ENCODE data around the gene CNN2. TPM values are rescaled to one million over a fixed set of nuclear protein-coding genes. Genes with fewer than 3 reads are reported as not detected.

The CNN2 gene
- total RNA-seq, 2 donors from 2014 or later, result 187 to 254 TPM

DNA sequence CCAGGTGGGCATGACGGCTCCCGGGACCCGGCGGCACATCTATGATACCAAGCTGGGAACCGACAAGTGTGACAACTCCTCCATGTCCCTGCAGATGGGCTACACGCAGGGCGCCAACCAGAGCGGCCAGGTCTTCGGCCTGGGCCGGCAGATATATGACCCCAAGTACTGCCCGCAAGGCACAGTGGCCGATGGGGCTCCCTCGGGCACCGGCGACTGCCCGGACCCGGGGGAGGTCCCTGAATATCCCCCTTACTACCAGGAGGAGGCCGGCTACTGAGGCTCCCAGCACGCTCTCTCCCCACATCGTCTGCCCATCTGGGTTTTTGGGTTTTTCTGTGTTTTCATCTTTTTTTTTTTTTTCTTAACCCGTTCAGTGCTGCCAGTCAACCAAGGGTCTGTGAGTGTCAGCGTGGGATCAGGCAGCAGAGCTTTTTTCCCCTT, 11.2 kb downstream of the CNN2 start:
- peaks cover 0 to 4% of the 10 kb centered on the region in 2 donors for H3K9me3 Mint-ChIP-seq
- ATAC-seq (no peak), DNase-seq (ENCODE audit: low spot score in 2 of 2) (no peak)
- peaks cover 8 to 49% of the 10 kb centered on the region in 2 donors for H3K36me3 Mint-ChIP-seq
- H3K27ac Mint-ChIP-seq, result peak overlapping the region; percentile 86 to 87

DNA sequence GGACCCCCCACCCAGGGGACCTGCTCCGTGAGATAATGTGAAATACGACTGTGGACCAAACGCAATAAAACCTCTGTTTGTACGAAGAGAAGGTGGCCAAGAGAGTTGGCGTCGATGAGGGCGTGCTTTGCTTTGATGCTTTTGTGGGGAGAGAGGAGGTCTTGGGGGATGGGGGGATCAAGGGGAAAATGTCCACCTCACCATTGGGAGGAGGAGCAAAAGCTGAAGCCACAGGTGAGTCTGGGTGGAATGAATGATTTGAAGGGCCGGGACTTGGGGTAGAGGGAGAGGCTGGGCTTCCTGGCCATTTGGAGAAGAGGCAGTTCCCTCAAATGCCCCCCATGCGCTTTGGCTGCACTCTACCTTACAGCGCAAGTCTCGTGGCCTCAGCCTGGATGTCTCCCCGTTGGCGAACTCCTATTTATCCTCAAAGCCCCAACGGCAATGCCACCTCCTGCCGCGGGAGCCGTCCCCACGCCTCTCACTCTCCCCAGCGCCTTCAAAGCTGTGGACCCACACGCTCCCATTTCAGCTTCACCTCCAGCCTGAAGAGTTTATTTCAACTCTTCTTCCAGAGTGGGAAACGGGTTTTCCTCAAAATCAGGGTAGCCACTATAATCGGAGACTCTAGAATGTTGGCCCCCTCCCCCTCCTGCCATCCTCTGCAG, 12.7 kb downstream of the CNN2 start:
- Mint-ChIP-seq H3K36me3 (peaks cover 8 to 39% of the 10 kb centered on the region in 2 donors), H3K27ac (peak overlapping the region in 1 of 2 donors; percentile 87), H3K9me3 (no peaks in the 10 kb centered on the region)
- ATAC-seq (no peak), DNase-seq (ENCODE audit: low spot score in 2 of 2) (no peak)

DNA sequence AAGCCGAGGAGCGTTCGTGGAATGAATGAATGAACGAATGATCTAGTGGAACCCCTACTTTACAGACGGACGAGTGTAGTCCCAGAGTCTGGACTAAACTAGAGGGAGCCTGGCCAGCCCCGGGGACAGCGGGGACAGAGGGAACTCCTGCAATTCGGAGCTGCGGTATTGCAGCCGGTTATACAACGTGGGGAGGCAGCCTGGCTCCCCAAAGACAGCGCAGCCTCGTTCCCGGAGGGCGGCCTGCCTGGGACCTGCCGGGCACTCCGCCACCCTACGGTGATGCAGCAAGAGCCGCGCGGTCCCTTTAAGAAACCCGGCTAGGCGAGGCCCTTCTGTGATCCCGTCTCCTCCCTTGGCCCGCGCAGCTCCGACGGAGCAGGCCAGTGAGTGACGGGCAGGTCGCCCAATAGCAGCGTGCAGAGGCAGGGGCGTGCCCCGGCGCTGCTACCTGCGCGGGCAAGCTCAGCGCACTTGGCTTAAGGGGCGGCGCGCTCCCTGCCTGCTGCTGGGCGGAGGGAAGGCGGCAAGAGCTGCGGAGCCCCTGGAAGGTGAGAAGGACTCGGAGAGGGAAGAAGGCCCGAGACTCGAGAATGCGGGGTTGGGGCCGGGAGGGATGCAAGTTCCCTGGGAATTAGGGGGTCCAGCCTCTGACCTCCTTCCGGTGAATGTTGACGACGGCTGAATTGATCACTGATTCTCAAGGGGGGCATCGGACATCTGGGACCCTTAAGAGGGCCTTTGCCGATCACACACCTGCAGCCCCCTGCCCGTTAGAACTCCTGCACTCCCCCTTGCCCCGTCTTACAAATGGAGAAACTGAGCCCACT, 13.5 kb downstream of the CNN2 start, which contains the start of gene ABCA7:
ABCA7 (plus strand) TSS at position 462 of the 830 bp plus-strand sequence. CDS start 1,255 bp downstream, outside the sequence.
- peaks cover 8 to 39% of the 10 kb centered on the region in 2 donors for H3K36me3 Mint-ChIP-seq
- ATAC-seq, result peak; percentile 93 to 94

DNA sequence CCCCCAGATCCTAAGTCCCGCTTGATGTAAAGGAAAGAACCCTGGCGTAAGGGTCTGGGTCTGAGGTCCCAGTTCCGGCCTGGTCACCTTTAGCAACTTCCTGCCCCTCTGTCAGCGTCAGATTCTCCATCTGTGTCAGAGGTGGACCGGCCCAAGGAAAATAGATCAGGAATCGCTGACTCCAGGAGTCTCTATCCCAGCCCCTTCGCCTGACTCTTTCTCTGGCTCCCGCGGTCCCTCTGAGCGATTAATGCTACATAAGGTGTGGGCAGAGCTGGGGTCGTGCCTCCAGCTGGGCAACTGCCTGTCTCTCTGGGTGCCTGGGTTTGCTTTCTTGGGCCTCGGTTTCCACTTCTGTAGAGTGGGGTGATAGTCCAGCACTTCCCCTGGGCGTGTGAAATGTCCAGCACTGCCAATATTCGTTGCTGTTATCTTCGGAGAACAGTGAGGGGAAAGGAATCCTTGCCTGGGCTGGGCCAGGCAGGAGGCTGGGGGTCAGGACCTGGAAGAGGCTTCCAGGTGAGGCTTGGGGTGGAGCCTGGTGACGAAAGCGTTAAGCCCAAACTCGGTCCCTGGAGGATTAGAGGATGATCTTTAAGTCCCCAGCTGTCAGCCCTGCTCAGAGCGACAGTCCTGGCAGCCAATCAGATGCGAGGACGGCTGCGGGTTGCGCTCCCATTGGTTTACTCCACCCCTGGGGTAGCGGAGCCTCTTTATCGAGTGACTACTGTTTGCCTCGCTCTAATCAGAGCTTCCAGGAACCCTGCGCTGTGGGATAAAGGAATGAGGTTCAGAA, 14.3 kb downstream of the CNN2 start:
- Mint-ChIP-seq H3K27ac (peak overlapping the region in 1 of 2 donors; percentile 87), H3K36me3 (peaks cover 8 to 32% of the 10 kb centered on the region in 2 donors), H3K9me3 (no peaks in the 10 kb centered on the region)
- ATAC-seq, result peak; percentile 69 to 71
- DNase-seq (ENCODE audit: low spot score in 2 of 2), result peak; percentile 90 to 93

More for the DNA sequence above, 13.5 kb downstream of the CNN2 start, which contains the start of gene ABCA7:
- peak; percentile 99 to 100 for DNase-seq (ENCODE audit: low spot score in 2 of 2)
- H3K9me3 Mint-ChIP-seq, result no peaks in the 10 kb centered on the region
- H3K27ac Mint-ChIP-seq, result peak within 1 kb of the TSS; percentile 82 to 87

DNA sequence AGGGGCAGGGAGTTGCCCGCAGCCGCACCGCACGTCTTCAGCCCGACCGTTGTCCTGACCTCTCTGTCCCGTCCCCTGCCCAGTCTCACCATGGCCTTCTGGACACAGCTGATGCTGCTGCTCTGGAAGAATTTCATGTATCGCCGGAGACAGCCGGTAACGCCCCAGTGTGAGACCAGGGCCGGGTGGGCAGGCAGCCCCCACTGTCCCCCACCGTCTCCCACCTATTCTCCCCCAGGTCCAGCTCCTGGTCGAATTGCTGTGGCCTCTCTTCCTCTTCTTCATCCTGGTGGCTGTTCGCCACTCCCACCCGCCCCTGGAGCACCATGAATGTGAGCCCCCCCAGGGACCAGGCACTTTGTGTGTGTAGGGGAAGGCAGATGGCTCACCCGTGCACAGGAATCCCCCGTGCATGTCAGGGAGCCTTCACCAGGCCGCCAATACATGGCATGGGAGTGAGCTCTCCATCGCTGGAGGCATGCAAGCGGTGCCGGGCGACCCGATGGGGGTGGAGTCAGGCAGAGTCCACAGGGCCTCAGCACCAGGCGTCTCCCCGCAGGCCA, 14.9 kb downstream of the CNN2 start:
- H3K27ac Mint-ChIP-seq, result peak overlapping the region in 1 of 2 donors; percentile 87

DNA sequence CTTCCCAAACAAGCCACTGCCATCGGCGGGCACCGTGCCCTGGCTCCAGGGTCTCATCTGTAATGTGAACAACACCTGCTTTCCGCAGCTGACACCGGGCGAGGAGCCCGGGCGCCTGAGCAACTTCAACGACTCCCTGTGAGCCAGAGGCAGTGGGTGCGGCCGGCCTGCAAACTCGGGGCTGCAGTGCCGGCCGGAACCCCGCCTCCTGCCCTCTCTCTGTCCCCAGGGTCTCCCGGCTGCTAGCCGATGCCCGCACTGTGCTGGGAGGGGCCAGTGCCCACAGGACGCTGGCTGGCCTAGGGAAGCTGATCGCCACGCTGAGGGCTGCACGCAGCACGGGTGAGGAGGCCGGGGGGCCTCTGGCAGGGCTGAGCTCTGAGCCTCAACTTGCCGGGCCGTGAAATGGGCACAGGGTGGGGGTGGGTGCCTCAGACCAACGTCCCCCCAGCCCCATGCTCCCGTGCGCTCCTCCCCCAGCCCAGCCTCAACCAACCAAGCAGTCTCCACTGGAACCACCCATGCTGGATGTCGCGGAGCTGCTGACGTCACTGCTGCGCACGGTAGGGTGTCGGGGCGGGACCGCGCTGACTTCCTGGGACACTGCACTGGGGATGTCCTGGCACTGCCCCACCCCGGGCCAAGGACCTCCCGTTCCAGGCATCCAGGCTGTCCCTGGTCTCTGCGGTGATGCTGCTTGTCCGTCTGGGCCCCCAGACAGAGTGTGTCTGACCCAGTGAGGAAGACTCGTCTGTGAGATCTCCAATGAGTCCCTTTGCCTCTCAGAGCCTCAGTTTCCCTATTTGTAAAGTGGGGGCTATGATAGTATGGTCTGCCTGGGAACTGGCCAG, 15.7 kb downstream of the CNN2 start:
- DNase-seq (ENCODE audit: low spot score in 2 of 2) (no peak), ATAC-seq (no peak)
- Mint-ChIP-seq H3K9me3 (no peaks in the 10 kb centered on the region), H3K36me3 (peaks cover 8 to 20% of the 10 kb centered on the region in 2 donors), H3K27ac (no peak overlapping the region)

More for the DNA sequence above, 14.9 kb downstream of the CNN2 start:
- Mint-ChIP-seq H3K36me3 (peaks cover 8 to 25% of the 10 kb centered on the region in 2 donors), H3K9me3 (no peaks in the 10 kb centered on the region)
- DNase-seq (ENCODE audit: low spot score in 2 of 2) (no peak), ATAC-seq (no peak)

DNA sequence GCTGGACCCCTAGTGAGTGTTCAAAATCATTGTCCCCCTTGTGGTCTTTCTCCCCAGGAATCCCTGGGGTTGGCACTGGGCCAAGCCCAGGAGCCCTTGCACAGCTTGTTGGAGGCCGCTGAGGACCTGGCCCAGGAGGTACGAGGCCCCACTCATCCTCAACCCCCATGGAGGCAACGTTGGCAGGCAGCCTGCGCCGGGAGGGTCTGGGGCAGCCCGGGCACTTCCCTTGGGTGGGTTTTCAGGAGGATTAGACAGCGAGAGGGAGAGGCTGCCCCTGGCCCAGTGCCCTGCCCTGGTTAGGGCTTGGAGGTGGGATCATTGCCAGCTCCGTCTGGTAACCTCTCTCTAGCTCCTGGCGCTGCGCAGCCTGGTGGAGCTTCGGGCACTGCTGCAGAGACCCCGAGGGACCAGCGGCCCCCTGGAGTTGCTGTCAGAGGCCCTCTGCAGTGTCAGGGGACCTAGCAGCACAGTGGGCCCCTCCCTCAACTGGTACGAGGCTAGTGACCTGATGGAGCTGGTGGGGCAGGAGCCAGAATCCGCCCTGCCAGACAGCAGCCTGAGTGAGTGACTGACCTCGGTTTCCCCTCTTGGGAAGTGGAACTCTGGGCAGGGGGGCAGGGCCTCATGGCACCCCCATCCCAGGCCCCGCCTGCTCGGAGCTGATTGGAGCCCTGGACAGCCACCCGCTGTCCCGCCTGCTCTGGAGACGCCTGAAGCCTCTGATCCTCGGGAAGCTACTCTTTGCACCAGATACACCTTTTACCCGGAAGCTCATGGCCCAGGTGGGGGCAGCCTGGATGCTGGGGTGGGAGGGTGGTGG, 16.5 kb downstream of the CNN2 start:
- Mint-ChIP-seq H3K27ac (no peak overlapping the region), H3K36me3 (peaks cover 2 to 11% of the 10 kb centered on the region in 2 donors), H3K9me3 (no peaks in the 10 kb centered on the region)
- ATAC-seq, result no peak
- DNase-seq (ENCODE audit: low spot score in 2 of 2), result no peak

DNA sequence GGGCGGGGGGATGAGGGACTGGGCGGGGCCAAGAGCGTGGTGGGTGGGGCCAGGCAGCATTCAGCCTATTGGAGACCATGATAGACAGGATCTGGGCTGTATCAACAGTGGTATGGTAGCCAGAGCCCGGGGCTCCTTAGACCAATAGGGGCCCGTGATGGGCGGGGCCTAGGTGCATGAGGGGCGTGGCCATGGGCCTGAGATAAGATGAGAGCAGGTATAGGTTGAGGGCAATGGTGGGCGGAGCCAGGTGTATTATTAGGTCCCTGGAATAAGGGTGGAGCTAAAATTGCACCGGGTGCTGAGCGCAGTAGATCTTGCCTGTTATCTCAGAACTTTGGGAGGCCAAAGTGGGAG, 18.8 kb downstream of the CNN2 start:
- Mint-ChIP-seq H3K27ac (no peak overlapping the region), H3K36me3 (no peaks in the 10 kb centered on the region), H3K9me3 (no peaks in the 10 kb centered on the region)
- ATAC-seq (peak; percentile 11 to 71), DNase-seq (ENCODE audit: low spot score in 2 of 2) (peak in 1 of 2 donors; percentile 79)

DNA sequence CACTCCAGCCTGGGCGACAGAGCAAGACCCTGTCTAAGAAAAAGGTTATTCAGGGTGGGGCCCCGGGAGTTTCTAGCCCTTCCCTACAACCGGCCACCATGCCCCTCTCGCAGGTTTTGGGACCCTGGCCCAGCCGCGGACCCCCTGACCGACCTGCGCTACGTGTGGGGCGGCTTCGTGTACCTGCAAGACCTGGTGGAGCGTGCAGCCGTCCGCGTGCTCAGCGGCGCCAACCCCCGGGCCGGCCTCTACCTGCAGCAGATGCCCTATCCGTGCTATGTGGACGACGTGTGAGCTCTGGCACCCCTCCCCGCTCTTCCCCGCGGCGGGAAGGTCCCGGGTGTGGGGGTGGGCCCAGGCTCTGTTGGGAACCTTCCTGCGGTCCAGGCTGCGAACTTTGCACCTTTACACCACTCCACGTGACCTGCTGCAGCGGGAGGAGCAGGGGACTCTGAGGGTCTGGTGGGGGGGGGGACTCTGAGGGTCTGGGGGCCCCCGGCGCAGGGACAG, 19.8 kb downstream of the CNN2 start:
- Mint-ChIP-seq H3K36me3 (no peaks in the 10 kb centered on the region), H3K9me3 (no peaks in the 10 kb centered on the region), H3K27ac (no peak overlapping the region)
- ATAC-seq (no peak), DNase-seq (ENCODE audit: low spot score in 2 of 2) (no peak)

DNA sequence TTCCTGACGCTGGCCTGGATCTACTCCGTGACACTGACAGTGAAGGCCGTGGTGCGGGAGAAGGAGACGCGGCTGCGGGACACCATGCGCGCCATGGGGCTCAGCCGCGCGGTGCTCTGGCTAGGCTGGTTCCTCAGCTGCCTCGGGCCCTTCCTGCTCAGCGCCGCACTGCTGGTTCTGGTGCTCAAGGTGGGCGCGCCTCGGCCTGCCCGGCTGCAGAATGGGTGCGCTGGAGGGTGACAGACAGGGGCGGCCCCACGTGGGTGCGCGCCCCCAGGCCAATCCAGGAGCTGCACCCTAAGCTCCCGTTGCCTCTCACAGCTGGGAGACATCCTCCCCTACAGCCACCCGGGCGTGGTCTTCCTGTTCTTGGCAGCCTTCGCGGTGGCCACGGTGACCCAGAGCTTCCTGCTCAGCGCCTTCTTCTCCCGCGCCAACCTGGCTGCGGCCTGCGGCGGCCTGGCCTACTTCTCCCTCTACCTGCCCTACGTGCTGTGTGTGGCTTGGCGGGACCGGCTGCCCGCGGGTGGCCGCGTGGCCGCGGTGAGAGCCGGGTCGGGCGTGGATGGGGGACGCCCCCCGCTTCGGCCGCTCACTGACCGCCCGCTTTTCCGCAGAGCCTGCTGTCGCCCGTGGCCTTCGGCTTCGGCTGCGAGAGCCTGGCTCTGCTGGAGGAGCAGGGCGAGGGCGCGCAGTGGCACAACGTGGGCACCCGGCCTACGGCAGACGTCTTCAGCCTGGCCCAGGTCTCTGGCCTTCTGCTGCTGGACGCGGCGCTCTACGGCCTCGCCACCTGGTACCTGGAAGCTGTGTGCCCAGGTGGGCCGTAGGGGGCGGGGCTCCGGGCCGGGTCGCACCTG, 20.7 kb downstream of the CNN2 start:
- no peak for ATAC-seq
- no peak for DNase-seq (ENCODE audit: low spot score in 2 of 2)
- Mint-ChIP-seq H3K27ac (no peak overlapping the region), H3K36me3 (no peaks in the 10 kb centered on the region), H3K9me3 (no peaks in the 10 kb centered on the region)

DNA sequence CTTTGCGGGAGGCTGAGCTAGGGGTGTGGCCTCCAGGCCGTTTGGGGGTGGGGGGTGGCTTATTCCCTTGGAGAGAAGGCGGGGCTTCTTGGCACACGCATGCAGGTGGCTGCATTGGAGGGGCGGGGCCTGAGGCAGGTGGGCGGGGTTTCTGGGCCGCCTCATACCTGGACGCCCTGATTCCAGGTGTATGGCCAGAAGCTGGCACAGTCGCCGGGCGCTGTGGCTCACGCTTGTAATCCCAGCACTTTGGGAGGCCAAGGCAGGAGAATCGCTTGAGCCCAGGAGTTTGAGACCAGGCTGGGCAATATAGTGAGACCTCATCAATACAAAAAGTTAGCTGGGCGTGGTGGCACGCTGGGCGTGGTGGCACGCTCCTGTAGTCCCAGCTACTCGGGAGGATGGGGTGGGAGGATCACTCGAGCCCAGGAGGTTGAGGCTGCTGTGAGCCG, 21.3 kb downstream of the CNN2 start:
- Mint-ChIP-seq H3K36me3 (no peaks in the 10 kb centered on the region), H3K9me3 (no peaks in the 10 kb centered on the region), H3K27ac (no peak overlapping the region)
- ATAC-seq (no peak), DNase-seq (ENCODE audit: low spot score in 2 of 2) (no peak)

DNA sequence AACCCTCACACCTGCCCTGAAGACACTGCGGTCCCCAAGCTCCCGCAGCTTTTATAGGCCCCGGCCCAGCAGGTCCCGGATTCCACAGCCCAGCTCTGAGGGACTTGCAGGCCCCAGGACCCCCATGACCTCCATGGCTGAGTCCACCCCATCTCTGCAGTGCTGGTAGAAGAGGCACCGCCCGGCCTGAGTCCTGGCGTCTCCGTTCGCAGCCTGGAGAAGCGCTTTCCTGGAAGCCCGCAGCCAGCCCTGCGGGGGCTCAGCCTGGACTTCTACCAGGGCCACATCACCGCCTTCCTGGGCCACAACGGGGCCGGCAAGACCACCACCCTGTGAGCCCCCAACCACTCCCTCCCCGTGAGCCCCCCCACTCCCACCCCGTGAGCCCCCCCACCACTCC, 22.7 kb downstream of the CNN2 start:
- no peaks in the 10 kb centered on the region for H3K36me3 Mint-ChIP-seq
- ATAC-seq, result no peak
- DNase-seq (ENCODE audit: low spot score in 2 of 2), result no peak
- H3K9me3 Mint-ChIP-seq, result no peaks in the 10 kb centered on the region
- no peak overlapping the region for H3K27ac Mint-ChIP-seq

DNA sequence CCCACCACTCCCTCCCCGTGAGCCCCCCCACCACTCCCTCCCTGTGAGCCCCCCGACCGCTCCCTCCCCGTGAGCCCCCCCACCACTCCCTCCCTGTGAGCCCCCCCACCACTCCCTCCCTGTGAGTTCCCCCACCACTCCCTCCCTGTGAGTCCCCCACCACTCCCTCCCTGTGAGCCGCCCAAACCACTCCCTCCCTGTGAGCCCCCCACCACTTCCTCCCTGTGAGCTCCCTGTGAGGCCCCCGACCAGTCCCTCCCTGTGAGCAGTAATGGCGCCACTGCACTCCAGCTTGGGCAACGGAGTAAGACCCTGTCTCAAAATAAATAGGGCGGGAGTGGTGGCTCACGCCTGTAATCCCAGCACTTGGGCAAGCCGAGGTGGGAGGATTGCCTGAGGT, 23.4 kb downstream of the CNN2 start:
- Mint-ChIP-seq H3K27ac (no peak overlapping the region), H3K36me3 (no peaks in the 10 kb centered on the region), H3K9me3 (no peaks in the 10 kb centered on the region)
- DNase-seq (ENCODE audit: low spot score in 2 of 2) (no peak), ATAC-seq (no peak)
